NCI-H128 (cell line): ENCODE results near the gene VSIG8.
"Not testable (repeated sequence)": the region's sequence is repeated elsewhere in the genome, so short reads cannot be mapped to it uniquely, and the experiment has no call there.

Source experiments
- DNase-seq: peaks from one replicate; lab custom pipeline; 2025; ENCODE audit not compliant: unreplicated experiment; lab: John Stamatoyannopoulos, UW

Gene VSIG8, protein sequence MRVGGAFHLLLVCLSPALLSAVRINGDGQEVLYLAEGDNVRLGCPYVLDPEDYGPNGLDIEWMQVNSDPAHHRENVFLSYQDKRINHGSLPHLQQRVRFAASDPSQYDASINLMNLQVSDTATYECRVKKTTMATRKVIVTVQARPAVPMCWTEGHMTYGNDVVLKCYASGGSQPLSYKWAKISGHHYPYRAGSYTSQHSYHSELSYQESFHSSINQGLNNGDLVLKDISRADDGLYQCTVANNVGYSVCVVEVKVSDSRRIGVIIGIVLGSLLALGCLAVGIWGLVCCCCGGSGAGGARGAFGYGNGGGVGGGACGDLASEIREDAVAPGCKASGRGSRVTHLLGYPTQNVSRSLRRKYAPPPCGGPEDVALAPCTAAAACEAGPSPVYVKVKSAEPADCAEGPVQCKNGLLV

DNA sequence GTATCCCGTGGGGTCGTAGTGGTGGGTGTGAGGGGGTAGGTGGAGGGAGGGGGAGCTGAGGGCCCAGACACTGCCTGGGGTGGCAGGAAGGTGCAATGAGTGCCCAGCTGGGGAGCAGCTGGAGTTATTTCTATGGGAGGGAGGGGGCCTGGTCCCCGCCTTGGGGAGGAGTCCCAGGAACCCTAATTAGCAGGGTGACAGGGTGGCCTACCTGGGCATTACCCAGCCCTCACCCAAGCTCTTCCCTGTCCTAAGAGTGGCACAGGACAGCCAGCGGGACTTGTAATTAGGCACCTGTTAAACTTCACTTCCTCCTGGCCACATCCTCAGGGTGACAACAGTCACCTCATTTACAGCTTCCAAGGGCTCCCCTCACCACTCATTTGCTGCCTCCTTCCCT, at the start of gene VSIG8:
Gene VSIG8, minus strand, starts transcription at position 101 of the 400 bp plus-strand sequence. CDS start 136 bp downstream, outside the sequence.
- DNase-seq: no peak

DNA sequence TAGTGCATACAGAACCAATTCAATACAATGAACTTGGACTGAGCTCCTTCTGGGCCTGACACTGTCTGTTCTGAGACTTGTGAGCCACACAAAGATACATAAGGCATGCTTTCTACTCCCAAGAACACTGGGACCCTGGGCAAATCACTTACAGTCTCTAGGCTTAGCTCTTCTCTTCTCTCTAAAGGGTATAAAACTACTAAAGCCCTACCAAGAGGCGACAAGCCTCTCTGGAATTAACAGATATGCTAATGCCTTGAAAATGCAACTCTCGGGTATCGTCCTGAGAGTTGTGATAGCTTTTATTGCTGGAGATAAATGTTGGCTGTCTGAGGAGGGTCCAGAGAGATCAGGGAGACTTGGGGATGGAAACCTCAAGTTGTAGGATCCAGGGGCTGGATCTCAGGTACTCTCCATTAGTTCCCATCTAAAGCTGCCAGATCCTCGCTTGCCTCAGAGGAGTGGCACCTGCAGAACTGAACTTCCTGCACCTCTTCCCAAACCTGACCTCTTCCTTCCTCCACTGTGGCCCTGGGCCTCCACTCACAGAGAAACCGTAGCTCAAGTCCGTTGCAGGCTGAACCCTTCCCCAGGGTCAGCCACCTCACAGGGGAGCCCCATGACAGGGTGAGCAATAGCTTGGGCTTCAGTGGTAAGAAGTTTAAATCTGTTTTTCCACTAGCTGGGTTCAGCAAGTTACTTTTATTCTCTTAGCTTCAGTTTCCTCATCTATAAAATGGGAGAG, 49.0 kb upstream of the VSIG8 start:
- DNase-seq: no peak

DNA sequence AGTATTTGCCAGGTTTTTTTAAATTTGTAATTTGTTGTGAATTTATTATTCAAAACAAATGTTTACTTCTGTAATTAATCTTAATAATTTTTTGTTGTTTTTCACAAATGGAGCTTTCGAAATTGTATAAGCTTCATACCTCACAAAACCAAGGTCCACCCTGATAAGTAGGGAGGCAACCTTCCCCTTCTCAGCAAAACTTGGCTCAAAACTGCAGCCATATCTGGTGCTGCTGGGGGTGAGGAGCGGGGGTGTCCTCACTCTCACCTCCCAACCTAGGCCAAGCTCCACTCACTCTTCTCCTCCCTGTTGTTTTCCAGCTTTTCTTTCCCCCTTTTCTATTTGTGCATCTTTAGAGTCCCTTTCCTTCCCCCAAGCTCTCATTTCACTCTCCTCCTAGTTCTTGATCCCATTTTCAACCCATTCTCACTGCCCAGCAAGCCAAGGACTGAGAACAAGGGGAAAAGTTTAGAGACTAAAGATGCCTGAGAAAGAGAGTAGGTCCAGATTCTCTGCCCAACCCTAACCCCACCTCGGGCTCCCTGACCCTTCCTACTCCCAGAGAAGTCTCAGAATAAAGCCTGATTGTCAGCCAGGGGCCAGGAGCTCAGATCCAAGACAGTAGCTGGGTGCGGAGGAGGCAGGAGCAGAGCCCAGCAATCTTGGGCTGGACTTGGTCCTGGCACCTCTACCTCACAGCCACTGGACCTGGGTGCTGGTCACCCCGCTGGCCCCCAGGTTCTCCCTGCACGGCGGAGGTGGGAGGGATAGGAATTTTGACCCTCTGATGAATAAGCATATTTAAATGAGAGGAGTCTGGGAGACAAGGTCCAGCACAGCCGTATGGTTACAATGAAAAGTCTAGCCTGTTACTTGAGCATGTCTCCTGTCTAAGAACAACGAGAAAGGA, 45.8 kb upstream of the VSIG8 start:
- DNase-seq: no peak

DNA sequence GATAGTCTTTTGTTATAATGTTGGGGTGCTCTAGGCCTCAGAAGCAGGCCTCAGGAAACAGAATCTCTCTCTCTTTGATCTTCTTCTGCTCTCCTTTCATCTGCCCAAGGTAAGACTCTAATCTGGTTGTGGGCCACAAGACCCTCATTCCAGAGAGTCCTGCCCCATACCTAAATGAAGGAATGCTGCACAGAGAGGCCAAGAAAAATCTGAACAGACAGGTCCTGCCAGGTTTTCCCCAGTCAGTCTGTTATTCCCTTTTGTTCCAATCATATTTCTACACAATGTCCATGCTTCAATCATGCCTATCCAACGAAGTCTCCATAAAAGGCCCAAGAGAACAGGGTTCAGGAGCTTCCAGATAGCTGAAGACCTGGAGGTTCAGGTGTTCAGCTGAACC, 44.5 kb upstream of the VSIG8 start:
- no peak for DNase-seq

DNA sequence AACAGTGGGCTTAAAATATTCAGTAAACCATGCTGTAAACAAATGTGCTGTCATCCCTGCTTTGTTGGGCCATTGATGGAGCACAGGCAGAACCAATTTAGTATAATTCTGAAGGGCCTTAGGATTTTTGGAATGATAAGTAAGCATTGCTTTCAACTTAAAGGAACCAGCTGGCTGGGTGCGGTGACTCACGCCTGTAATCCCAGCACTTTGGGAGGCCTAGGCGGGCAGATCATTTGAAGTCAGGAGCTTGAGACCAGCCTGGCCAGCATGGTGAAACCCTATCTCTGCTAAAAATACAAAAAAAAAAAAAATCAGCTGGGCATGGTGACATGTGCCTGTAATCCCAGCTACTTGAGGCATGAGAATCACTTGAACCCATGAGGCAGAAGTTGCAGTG, 41.6 kb upstream of the VSIG8 start:
- not testable (repeated sequence) for DNase-seq

DNA sequence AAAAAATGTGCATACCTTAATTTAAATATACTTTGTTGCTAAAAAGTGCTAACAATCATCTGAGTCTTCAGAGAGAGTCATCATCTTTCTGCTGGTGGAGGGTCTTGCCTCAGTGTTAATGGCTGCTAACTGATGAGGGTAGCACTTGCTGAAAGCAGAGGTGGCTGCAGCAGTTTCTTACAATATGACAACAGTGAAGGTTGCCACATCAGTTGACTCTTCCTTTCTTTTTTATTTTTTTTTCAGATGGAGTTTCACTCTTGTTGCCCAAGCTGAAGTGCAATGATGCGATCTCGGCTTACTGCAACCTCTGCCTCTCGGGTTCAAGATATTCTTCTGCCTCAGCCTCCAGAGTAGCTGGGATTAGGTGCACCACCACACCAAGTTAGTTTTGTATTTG, 40.1 kb upstream of the VSIG8 start:
- DNase-seq: no peak

DNA sequence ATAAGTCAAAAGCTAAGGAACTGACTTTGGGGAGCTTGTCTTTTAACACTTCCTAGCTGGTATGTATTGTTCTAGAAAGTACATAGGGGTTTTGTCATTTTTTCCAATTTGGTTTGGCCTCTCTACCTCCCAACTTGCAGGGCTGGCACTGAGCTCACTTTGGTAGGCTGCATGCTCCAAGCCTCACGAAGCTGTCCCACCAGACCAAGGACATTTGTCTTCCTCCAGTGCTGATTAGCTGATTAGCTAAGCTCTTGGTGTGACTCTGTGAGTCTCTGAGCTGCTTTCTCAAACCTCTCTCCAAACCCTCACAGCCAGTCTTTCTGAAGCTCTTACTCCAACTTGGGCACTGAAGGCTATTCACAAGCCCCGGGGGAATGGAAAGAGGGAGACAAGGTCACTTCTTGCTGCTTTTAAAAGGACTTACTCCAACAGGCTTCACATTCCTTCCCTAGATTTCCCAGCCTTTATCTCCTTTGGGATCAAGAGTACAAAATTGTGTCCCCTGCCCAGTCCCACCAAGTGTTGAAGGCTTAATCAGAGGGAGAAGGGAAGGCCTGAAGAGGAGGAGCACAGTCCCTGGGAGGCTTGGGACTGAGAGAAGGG, 38.4 kb upstream of the VSIG8 start:
- DNase-seq: no peak

DNA sequence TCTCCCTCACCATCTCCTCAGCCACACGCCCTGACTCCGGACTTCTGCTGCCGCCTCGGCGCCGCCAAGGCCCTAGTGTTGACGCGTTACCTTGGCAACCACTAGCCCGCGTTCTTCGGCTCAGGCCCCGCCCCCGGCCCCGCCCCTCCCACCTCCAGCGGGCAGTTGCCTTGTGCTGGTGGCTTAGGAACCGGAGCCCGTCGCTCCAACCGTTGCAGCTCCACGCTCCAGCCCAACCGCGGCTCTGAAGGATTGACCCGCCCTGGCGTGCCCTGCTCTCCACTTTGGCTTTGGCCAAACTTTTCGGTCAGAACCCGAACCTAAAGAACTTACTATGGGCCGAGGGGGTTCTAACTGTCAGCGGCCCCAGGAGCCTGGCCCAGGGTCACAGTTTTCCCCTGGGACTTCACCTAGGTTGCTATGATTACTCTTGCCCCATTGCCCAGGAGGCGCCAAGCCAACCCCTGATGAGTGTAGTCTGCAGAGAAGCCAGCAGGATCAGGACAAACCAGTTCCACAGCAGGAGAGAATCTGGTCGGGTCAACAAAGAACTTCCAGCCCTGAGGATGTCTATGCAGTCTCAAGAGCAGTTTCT, 37.7 kb upstream of the VSIG8 start, which contains the start of gene CFAP45:
Gene CFAP45, minus strand, starts transcription at position 80 of the 595 bp plus-strand sequence. Its CDS starts 67 bp downstream, at position 13.
- DNase-seq: peak; percentile 21

DNA sequence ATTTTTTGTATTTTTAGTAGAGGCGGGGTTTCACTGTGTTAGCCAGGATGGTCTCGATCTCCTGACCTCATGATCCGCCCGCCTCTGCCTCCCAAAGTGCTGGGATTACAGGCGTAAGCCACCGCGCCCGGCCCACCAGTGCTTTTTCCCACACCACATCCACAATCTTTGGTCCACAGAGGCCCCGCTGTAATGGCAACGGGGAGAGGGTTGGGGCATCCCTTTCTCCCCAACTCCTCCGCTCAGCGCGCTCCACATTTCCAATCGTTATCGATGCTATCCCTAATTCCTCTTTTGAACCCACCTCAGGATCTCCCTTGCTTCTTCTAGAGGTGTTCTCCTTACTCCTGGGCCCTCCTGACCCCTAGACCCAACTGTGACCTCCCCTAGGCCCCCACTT, 37.2 kb upstream of the VSIG8 start:
- not testable (repeated sequence) for DNase-seq

DNA sequence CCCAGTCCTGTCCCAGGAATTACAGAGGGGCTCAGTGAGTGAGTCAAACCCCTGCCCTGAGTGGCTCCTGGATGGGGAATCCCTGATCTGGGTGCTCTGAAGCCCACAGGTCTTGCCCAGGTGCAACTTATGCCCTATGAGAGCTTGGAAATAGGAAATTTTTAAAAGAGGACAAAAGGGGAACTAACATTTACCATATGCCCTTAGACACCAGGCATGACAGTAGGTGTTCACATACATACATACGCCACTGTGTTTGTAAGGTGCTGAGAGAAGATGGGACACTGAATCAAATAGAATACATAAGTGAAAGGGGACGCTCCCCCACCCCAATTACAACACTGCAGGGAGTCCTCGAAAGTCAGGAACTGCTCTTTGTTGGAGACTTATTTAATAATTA, 36.1 kb upstream of the VSIG8 start:
- DNase-seq: no peak

DNA sequence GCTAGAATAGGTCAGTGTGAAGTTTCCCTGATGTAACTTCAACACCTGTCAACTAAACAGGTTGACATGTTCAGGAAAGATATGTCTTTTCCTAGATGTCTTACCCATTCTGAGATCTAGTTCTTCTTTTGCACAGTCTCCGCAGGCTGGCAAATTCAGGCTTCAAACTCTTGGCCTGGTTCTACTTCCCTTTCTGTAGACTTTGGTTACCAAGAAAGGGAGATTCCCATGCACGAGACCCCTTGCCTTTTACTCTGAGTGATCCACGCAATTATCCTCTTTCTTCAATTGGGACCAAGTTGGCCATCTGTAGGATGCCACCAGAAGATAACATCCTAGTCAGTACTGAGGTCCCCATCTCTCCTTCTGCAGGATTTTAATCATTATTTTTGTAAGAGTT, 35.5 kb upstream of the VSIG8 start:
- DNase-seq: no peak

DNA sequence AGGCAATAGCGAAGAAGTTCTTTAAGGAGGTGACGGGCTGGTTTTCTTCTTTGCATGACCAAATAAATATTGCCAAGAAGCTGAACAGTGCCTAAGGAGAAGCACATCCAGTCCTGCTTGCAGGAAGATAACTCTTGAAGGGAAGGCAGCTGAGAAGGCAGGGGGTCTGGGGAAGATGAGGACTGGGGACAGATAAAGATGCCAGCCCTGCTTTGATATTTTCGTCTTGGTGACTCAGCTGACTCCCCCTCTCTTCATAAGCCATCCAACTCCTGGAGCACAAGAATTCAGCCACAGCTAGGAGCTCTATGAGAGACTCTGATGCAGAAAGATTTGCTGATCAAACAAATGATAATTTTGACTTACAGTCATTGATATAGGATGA, 34.1 kb upstream of the VSIG8 start:
- no peak for DNase-seq

DNA sequence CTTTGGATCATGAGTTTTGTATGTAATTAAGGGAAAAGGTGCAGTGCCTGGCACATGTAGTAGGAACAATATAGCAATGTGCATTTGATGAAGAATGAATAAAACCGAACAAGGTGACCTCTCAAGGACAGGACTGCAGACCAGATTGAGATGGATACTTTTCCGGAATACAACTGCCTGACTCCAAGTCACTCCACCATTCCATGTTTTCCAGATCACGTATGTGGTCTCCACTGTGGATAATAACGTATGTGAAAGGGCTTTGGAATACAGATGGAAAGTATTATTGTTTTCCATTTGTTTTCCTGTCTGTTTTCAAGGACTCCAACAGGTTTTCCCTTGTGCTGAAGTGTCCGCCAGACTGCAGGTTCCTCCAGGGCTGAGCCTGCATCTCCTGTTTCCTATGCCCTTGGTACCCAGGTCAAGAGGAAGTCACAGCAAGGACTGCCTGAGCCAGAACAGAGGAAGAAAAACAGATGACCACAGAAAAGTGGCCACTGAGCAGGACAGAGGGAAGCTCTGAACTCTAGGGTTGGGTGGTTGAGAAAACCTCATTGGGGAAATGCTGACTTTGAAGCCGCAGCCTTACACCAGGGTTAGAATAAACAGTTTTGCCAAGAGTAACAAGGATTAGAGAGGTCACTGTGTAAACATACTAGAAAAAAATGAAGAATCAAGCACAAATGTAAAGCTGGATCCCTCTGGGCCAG, 33.5 kb upstream of the VSIG8 start:
- DNase-seq: no peak

DNA sequence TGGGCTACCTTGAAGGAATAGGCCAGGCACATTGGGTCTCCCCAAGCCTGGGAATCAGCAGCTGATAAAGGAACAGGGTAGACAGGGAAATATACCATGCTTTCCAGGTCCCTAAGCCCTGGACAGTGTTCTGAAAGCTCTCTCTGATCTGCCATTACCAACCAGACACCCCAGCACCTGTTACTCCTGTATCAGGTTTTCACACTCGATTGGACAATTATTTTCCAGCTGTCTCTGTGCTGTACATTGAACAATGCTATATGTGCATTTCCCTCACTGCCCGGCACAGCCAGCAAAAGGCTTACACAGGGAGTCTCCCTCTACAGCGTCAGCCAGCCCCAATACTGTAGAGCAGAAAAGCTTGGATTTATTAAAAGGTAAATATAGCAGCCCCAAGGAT, 32.8 kb upstream of the VSIG8 start:
- no peak for DNase-seq

DNA sequence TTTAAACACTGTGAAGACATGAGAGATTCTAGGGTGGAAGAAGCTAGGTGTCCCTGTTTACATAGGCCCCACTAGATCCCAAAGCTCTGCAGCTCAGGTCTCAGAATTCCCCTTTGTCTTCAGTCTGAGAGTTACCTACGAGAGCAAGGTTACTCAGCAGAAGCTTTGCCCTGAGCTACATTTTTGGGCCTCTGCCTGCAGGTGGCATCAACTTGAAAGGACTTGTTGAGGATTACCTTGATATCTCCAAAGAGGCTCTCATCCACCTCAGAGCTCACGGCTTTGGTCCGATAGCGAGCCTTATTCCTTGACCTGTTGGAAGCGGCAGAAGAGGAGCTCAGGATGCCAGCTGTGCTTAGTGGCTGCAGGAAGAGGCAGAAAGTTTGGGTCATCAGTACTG, 30.5 kb upstream of the VSIG8 start:
- DNase-seq: no peak

DNA sequence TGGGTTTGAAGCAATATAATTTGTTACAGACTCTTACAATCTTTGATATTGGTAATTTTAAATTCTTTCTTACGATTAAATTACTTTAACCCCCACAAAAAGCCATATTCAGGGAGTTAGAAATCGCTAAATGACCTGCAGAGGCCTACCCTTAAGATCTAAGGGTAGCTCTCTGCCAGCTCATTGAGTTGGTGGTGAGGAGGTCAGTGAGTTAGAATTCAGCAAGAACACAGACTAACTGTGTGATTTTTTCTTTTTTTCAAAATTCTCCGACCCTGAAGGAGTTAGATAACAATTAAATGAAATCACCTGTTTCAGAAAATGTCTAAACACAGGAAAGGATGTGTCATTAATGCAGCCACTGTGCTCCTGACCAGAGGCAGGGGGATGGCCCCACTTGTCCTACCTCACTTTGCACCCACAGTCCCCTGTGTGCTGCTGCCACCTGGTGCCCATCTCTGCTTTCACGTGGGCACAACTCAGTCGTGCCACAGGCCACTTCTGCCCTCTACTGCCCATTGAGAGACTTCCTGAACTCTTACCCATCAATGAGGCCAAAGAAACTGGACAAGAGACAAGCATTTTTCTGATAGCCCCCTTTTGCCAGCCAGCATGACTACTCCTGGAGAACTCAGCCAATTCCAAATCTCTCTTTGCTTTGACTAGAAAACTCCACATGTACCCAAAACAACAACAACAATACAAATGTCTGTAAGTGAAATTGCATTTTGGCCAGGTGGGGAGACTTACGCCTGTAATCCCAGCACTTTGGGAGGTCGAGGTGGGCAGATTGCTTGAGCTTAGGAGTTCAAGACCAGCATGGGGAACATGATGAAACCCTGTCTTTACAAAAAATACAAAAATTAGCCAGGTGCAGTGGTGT, 29.1 kb upstream of the VSIG8 start:
- DNase-seq: peak; percentile 56

DNA sequence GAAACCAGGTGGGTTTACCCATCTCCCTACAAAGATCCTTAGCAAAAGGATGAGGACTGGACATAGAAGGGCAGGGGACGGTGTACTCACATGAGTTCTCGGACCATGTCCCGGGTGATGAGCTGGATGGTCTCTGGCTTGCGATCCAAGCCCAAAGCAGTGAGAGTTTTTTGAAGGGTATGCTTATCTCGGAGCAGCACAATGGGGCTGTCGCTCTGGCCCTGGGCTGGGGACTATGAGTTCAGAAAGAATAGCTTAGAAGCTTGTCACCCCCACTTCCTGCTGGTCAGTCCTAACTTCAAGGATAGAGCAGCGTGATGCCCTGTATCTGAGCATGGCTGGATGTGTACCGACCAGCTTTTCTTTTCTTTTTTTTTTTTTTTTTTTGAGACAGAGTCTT, 27.9 kb upstream of the VSIG8 start:
- DNase-seq: no peak

DNA sequence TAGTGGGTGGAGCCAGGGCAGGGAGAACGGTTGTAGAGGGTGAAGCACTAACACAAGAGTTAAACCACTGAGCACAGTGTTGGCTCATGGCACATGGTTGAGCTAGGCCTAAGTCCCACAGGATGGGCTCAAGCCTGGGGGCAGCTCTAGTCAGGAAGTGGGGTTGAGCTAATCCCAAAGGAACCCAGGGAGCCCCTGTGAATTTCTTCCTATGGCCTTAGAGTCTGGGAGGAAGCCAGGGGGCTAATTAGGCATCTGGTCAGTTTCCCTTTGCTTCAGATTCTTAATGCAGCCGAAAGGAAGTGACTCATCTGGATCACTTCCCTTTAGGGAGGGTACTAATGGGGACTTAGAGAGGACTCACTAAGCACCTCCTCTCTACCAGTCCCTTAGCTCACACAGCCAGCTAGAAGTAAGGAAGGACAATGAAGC, 27.4 kb upstream of the VSIG8 start:
- no peak for DNase-seq

DNA sequence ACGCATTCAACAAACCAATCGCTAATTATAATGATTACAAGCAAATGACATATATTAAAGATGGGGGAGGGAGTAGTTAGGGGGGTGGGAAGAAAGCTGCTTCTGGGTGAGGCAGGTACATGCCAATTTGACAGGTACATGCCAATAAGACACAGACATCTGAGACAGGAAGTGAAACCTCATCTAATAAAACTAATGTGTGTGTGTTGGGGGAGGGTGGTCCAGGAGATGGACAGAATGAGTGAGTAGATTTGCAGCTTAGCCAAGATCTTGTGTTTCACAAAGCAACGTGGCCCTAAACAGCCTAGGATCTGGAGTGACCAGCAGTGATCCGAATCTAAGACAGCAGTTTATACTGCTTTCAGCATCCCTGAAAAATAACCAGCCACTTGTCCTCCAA, 26.7 kb upstream of the VSIG8 start:
- no peak for DNase-seq
